Measurements from ENCODE around the gene ADH4. TPM values are rescaled to one million over a fixed set of nuclear protein-coding genes. Genes with fewer than 3 reads are reported as not detected.

Gene ADH4
- total and polyA plus RNA-seq, 10 of the 15 experiments (the other 5 are each of a cell fraction or from before 2014, with no cell fraction given), result not detected

- H3K27ac ChIP-seq (ENCODE audit: control insufficient read depth, insufficient read depth), result no peak overlapping the region
- H3K4me3 ChIP-seq, result no peak overlapping the region
- TF ChIP-seq POLR2AphosphoS2 (IDR thresholded peaks at IDR 0.05; ENCODE audit: low read depth, low read length) (no peak), JUNB (IDR thresholded peaks at IDR 0.05) (no peak), BHLHE40 (IDR thresholded peaks at IDR 0.05; ENCODE audit: borderline replicate concordance in 1 of 2, low read depth in 2 of 2, low read length in 1 of 2) (no peak), PML (IDR thresholded peaks at IDR 0.05; ENCODE audit: low read length) (no peak)
- H3K27me3 ChIP-seq (replicated peaks in 1 of 2; ENCODE audit: control insufficient read depth in 2 of 2, insufficient read depth in 2 of 2, low read length in 1 of 2), result no peaks in the 10 kb centered on the region
- POLR2A ChIA-PET, result interaction anchor here (0.6 kb wide), 1 partner anchor 1462 kb away, joined by 5 read pairs; no protein-coding TSS in a partner anchor
- H3K36me3 ChIP-seq (ENCODE audit: control insufficient read depth in 2 of 2, insufficient read depth in 2 of 2, low read length in 1 of 2), result no peaks in the 10 kb centered on the region
- SMC1A ChIA-PET (ENCODE audit: uncharacterized antibody, unreplicated experiment), result interaction anchor here (0.7 to 1.0 kb wide), 2 partner anchors 12 to 1786 kb away, joined by 3 read pairs; no protein-coding TSS in a partner anchor
- no peak for ATAC-seq
- no peak overlapping the region for H3K9ac ChIP-seq (ENCODE audit: control insufficient read depth, insufficient read depth, low read length)
- intact Hi-C loops (cut with micrococcal nuclease; ENCODE audit: unreplicated experiment) (no loop called here), in situ Hi-C loops (cut with MboI) (no loop called here)
- H2AFZ ChIP-seq (ENCODE audit: control insufficient read depth, low read depth, low read length), result no peak overlapping the region
- no peaks in the 10 kb centered on the region for H3K9me3 ChIP-seq (replicated peaks; ENCODE audit: control insufficient read depth, insufficient read depth, low read length)
- no peak for DNase-seq (ENCODE audit: low read depth, low spot score)
- no peaks in the 10 kb centered on the region for H3K79me2 ChIP-seq (ENCODE audit: control insufficient read depth, insufficient read depth, low read length)
- no TSS peak for BruUV-seq (replicated peaks)
- no peaks in the 10 kb centered on the region for H4K20me1 ChIP-seq (ENCODE audit: control insufficient read depth, insufficient read depth)
- no peak overlapping the region for H3K4me2 ChIP-seq (ENCODE audit: control insufficient read depth, insufficient read depth)
- CTCF ChIA-PET, result no interaction called here
- 95% methylated on average over 2 of the region's 2 CpGs for WGBS (ENCODE audit: insufficient coverage, insufficient replicate concordance, low lambda C conversion rate, missing lambda C conversion rate)
- H3K4me1 ChIP-seq (ENCODE audit: control insufficient read depth, insufficient read depth, low read length), result no peaks in the 10 kb centered on the region
- RAD21 ChIA-PET (ENCODE audit: unreplicated experiment), result interaction anchor here (1.1 kb wide), 1 partner anchor 171 kb away, joined by 3 read pairs; the partner anchor contains the start of gene METAP1
- FAIRE-seq, result no peak
Measured at GRCh38 chr4:99166544-99166943, 22.4 kb upstream of the ADH4 start.

DNA sequence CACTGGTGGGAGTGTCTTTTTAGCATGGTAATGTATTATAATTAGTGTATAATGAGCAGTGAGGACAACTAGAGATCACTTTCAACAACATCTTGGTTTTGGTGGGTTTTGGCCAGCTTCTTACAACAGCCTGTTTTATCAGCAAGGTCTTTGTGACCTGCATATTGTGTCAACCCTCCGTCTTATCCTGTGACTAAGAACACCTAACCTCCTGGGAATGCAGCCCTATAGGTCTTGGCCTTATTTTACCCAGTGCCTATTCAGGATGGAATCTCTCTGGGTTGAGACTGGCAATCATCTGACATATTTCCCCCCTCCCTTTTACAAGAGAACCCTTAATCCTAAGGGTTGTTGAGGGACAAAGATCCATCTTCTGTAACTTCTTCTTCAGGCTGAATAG is 21.9 kb upstream of the ADH4 start:
- FAIRE-seq (no peak), DNase-seq (ENCODE audit: low read depth, low spot score) (no peak), ATAC-seq (no peak)
- no peaks in the 10 kb centered on the region for H3K36me3 ChIP-seq (ENCODE audit: control insufficient read depth in 2 of 2, insufficient read depth in 2 of 2, low read length in 1 of 2)
- ChIA-PET POLR2A (no interaction called here), CTCF (no interaction called here), SMC1A (ENCODE audit: uncharacterized antibody, unreplicated experiment) (no interaction called here), RAD21 (ENCODE audit: unreplicated experiment) (interaction anchor here (1.1 kb wide), 1 partner anchor 171 kb away, joined by 3 read pairs; the partner anchor contains the start of gene METAP1)
- no peak overlapping the region for H3K9ac ChIP-seq (ENCODE audit: control insufficient read depth, insufficient read depth, low read length)
- H3K27ac ChIP-seq (ENCODE audit: control insufficient read depth, insufficient read depth), result no peak overlapping the region
- H3K79me2 ChIP-seq (ENCODE audit: control insufficient read depth, insufficient read depth, low read length), result no peaks in the 10 kb centered on the region
- BruUV-seq (replicated peaks), result no TSS peak
- no peak overlapping the region for H2AFZ ChIP-seq (ENCODE audit: control insufficient read depth, low read depth, low read length)
- WGBS (ENCODE audit: insufficient coverage, insufficient replicate concordance, low lambda C conversion rate, missing lambda C conversion rate), result 0% methylated on average over 1 of the region's 1 CpG
- intact Hi-C loops (cut with micrococcal nuclease; ENCODE audit: unreplicated experiment), result no loop called here
- no peaks in the 10 kb centered on the region for H3K9me3 ChIP-seq (replicated peaks; ENCODE audit: control insufficient read depth, insufficient read depth, low read length)
- H3K4me3 ChIP-seq, result no peak overlapping the region
- H3K27me3 ChIP-seq (replicated peaks in 1 of 2; ENCODE audit: control insufficient read depth in 2 of 2, insufficient read depth in 2 of 2, low read length in 1 of 2), result no peaks in the 10 kb centered on the region
- no peaks in the 10 kb centered on the region for H3K4me1 ChIP-seq (ENCODE audit: control insufficient read depth, insufficient read depth, low read length)
- no peaks in the 10 kb centered on the region for H4K20me1 ChIP-seq (ENCODE audit: control insufficient read depth, insufficient read depth)
- no peak overlapping the region for H3K4me2 ChIP-seq (ENCODE audit: control insufficient read depth, insufficient read depth)
- in situ Hi-C loops (cut with MboI), result no loop called here
- TF ChIP-seq WRNIP1 (IDR thresholded peaks at IDR 0.05; ENCODE audit: borderline replicate concordance, low read depth, low read length), result no peak
- TF ChIP-seq RAD51 (IDR thresholded peaks at IDR 0.05), result no peak
- no peak for TF ChIP-seq SMAD1 (IDR thresholded peaks at IDR 0.05; ENCODE audit: low read depth, partially characterized antibody)
- TF ChIP-seq, protein P1, sequence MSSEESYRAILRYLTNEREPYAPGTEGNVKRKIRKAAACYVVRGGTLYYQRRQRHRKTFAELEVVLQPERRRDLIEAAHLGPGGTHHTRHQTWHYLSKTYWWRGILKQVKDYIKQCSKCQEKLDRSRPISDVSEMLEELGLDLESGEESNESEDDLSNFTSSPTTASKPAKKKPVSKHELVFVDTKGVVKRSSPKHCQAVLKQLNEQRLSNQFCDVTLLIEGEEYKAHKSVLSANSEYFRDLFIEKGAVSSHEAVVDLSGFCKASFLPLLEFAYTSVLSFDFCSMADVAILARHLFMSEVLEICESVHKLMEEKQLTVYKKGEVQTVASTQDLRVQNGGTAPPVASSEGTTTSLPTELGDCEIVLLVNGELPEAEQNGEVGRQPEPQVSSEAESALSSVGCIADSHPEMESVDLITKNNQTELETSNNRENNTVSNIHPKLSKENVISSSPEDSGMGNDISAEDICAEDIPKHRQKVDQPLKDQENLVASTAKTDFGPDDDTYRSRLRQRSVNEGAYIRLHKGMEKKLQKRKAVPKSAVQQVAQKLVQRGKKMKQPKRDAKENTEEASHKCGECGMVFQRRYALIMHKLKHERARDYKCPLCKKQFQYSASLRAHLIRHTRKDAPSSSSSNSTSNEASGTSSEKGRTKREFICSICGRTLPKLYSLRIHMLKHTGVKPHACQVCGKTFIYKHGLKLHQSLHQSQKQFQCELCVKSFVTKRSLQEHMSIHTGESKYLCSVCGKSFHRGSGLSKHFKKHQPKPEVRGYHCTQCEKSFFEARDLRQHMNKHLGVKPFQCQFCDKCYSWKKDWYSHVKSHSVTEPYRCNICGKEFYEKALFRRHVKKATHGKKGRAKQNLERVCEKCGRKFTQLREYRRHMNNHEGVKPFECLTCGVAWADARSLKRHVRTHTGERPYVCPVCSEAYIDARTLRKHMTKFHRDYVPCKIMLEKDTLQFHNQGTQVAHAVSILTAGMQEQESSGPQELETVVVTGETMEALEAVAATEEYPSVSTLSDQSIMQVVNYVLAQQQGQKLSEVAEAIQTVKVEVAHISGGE (CRISPR knock-in tag; IDR thresholded peaks at IDR 0.05), result no peak
- TF ChIP-seq IRF4 (IDR thresholded peaks at IDR 0.05; ENCODE audit: low read depth, low read length), result no peak
- no peak for TF ChIP-seq BMI1 (IDR thresholded peaks at IDR 0.05; ENCODE audit: borderline replicate concordance)
- TF ChIP-seq, protein P2, sequence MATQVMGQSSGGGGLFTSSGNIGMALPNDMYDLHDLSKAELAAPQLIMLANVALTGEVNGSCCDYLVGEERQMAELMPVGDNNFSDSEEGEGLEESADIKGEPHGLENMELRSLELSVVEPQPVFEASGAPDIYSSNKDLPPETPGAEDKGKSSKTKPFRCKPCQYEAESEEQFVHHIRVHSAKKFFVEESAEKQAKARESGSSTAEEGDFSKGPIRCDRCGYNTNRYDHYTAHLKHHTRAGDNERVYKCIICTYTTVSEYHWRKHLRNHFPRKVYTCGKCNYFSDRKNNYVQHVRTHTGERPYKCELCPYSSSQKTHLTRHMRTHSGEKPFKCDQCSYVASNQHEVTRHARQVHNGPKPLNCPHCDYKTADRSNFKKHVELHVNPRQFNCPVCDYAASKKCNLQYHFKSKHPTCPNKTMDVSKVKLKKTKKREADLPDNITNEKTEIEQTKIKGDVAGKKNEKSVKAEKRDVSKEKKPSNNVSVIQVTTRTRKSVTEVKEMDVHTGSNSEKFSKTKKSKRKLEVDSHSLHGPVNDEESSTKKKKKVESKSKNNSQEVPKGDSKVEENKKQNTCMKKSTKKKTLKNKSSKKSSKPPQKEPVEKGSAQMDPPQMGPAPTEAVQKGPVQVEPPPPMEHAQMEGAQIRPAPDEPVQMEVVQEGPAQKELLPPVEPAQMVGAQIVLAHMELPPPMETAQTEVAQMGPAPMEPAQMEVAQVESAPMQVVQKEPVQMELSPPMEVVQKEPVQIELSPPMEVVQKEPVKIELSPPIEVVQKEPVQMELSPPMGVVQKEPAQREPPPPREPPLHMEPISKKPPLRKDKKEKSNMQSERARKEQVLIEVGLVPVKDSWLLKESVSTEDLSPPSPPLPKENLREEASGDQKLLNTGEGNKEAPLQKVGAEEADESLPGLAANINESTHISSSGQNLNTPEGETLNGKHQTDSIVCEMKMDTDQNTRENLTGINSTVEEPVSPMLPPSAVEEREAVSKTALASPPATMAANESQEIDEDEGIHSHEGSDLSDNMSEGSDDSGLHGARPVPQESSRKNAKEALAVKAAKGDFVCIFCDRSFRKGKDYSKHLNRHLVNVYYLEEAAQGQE (IDR thresholded peaks at IDR 0.05; ENCODE audit: low read depth, low read length), result no peak
- TF ChIP-seq SMAD5 (IDR thresholded peaks at IDR 0.05; ENCODE audit: low read depth), result no peak
